ENCODE measurements around the gene MEIOB. TPM values are rescaled to one million over a fixed set of nuclear protein-coding genes. Genes with fewer than 3 reads are reported as not detected.

The MEIOB gene
- polyA plus RNA-seq, 3 donors = not detected

DNA sequence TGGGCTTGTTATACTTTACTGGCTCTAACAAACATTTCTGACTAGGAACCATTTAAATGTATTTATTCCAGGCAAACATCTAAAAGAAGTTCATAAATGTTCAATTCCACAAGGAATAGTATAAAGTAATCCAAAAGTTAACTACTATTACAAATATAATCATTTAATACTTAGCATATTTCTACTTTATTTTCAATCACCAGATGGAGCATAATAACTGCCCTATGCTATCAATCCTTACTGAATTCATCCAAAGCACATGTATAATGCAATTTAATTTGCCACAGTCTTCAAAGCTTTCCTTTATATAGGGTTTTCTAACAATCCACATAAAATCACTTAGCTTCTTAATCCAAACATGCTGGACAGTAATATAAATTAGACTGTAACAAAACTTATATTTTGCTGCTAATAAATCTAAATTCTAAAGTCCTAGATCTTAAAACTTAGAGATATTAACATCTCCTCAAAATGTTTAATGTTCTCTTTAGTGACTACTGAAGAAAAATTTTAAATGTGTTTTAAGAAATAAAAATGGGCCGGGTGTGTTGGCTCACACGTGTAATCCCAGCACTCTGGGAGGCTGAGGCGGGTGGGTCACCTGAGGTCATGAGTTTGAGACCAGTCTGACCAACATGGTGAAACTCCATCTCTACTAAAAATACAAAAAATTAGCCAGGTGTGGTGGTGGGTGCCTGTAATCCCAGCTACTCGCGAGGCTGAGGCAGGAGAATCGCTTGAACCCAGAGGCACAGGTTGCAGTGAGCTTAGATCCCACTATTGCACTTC lies 5.9 kb downstream of the MEIOB start:
- peaks cover 21 to 33% (median 30%) of the 10 kb centered on the region in 3 donors for H3K27me3 Mint-ChIP-seq (ENCODE audit: low read depth in 3 of 3)
- TF ChIP-seq, protein P1, sequence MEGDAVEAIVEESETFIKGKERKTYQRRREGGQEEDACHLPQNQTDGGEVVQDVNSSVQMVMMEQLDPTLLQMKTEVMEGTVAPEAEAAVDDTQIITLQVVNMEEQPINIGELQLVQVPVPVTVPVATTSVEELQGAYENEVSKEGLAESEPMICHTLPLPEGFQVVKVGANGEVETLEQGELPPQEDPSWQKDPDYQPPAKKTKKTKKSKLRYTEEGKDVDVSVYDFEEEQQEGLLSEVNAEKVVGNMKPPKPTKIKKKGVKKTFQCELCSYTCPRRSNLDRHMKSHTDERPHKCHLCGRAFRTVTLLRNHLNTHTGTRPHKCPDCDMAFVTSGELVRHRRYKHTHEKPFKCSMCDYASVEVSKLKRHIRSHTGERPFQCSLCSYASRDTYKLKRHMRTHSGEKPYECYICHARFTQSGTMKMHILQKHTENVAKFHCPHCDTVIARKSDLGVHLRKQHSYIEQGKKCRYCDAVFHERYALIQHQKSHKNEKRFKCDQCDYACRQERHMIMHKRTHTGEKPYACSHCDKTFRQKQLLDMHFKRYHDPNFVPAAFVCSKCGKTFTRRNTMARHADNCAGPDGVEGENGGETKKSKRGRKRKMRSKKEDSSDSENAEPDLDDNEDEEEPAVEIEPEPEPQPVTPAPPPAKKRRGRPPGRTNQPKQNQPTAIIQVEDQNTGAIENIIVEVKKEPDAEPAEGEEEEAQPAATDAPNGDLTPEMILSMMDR (IDR thresholded peaks at IDR 0.05) = no peak
- Histone ChIP-seq H2AFZ (ENCODE audit: insufficient read depth, low read depth, low read length, poor library complexity, severe bottlenecking) (no peak overlapping the region), H3K4me2 (replicated peaks; ENCODE audit: extremely low read depth, low read length, poor library complexity, severe bottlenecking) (no peak overlapping the region), H3K36me3 (replicated peaks in 1 of 2; ENCODE audit: control insufficient read depth in 1 of 2, insufficient read depth in 2 of 2, low read length in 2 of 2) (no peaks in the 10 kb centered on the region), H3K27ac (ENCODE audit: low read depth in 1 of 2, low read length in 2 of 2) (no peak overlapping the region), H4K20me1 (ENCODE audit: insufficient read depth, low read length) (no peaks in the 10 kb centered on the region), H3K4me1 (ENCODE audit: control insufficient read depth in 1 of 2, insufficient read depth in 2 of 2, low read length in 2 of 2) (no peaks in the 10 kb centered on the region), H3K27me3 (ENCODE audit: control insufficient read depth in 2 of 2, insufficient read depth in 2 of 2, low read length in 2 of 2) (peaks cover 8 to 21% of the 10 kb centered on the region in 2 donors), H3K4me3 (replicated peaks in 1 of 3; ENCODE audit: low read depth in 2 of 3, low read length in 3 of 3) (no peak overlapping the region), H3K9ac (ENCODE audit: insufficient read depth, low read length, poor library complexity, severe bottlenecking) (no peak overlapping the region), H3K9me3 (replicated peaks in 1 of 2; ENCODE audit: control insufficient read depth in 1 of 2, insufficient read depth in 1 of 2, low read length in 2 of 2) (no peaks in the 10 kb centered on the region), H3K79me2 (ENCODE audit: insufficient read depth, low read length) (no peaks in the 10 kb centered on the region)
- intact Hi-C loops (cut with micrococcal nuclease) = loop anchor here in 1 of 2 donors (2.0 kb wide), 1 partner anchor 63 kb away; no protein-coding TSS in a partner anchor
- no peaks in the 10 kb centered on the region for H3K4me1 Mint-ChIP-seq
- no peak for DNase-seq
- H3K27ac Mint-ChIP-seq = no peak overlapping the region
- peaks cover 0 to 4% (median 0%) of the 10 kb centered on the region in 7 donors for H3K9me3 Mint-ChIP-seq
- peak overlapping the region in 1 of 2 donors; percentile 35 for H3K4me3 Mint-ChIP-seq
- no CpG with 5 or more reads among the region's 6 CpGs for WGBS (ENCODE audit: insufficient coverage)
- no peaks in the 10 kb centered on the region for H3K36me3 Mint-ChIP-seq

DNA sequence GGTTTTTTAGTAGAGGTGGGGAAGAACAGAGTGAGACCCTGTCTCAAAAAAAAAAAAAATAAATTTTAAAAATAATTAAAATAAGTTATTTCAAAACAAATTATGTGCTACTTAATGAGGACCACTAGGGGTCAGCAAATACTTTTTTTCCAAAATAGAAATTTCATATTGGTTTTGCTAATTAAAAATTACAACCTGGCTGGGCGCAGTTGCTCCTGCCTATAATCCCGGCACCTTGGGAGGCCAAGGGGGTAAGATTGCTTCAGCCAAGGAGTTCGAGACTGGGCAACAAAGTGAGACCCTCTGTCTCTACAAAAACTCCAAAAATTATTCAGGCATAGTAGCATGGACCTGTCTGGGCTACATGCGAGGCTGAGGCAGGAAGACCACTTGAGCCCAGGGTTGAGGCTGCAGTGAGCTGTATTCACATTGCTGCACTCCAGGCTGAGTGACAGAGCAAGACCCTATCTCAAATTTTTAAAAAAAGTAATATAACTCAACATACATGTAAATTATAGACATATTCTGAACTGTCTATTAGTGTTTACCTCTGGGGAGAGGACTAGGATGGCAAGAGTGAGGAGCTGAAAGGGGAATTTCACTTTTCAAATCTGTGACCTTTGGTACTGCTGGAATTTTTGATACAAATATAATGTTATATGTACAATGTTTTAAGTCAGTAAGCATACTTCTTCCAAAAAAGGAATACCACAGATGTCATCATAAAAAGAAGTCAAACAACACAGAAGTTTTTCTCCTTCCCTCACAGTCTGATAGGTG lies 8.1 kb downstream of the MEIOB start:
- no peak overlapping the region for H3K4me2 ChIP-seq (replicated peaks; ENCODE audit: extremely low read depth, low read length, poor library complexity, severe bottlenecking)
- H3K27me3 Mint-ChIP-seq (ENCODE audit: low read depth in 3 of 3) = peaks cover 40 to 55% (median 44%) of the 10 kb centered on the region in 3 donors
- no peaks in the 10 kb centered on the region for H3K4me1 ChIP-seq (ENCODE audit: control insufficient read depth in 1 of 2, insufficient read depth in 2 of 2, low read length in 2 of 2)
- TF ChIP-seq, protein P1 (IDR thresholded peaks at IDR 0.05) = peak; percentile 73
- H3K36me3 Mint-ChIP-seq = no peaks in the 10 kb centered on the region
- H3K79me2 ChIP-seq (ENCODE audit: insufficient read depth, low read length) = no peaks in the 10 kb centered on the region
- intact Hi-C loops (cut with micrococcal nuclease) = loop anchor here in 1 of 2 donors (2.0 to 5.0 kb wide), 2 partner anchors 65 to 288 kb away; no protein-coding TSS in a partner anchor
- no peak overlapping the region for H3K9ac ChIP-seq (ENCODE audit: insufficient read depth, low read length, poor library complexity, severe bottlenecking)
- no peak overlapping the region for H3K27ac Mint-ChIP-seq
- H3K4me3 ChIP-seq (replicated peaks in 1 of 3; ENCODE audit: low read depth in 2 of 3, low read length in 3 of 3) = no peak overlapping the region
- peaks cover 16 to 40% of the 10 kb centered on the region in 2 donors for H3K27me3 ChIP-seq (ENCODE audit: control insufficient read depth in 2 of 2, insufficient read depth in 2 of 2, low read length in 2 of 2)
- H2AFZ ChIP-seq (ENCODE audit: insufficient read depth, low read depth, low read length, poor library complexity, severe bottlenecking) = no peak overlapping the region
- no CpG with 5 or more reads among the region's 4 CpGs for WGBS (ENCODE audit: insufficient coverage)
- no peak overlapping the region for H3K27ac ChIP-seq (ENCODE audit: low read depth in 1 of 2, low read length in 2 of 2)
- H3K4me1 Mint-ChIP-seq = no peaks in the 10 kb centered on the region
- H3K36me3 ChIP-seq (replicated peaks in 1 of 2; ENCODE audit: control insufficient read depth in 1 of 2, insufficient read depth in 2 of 2, low read length in 2 of 2) = no peaks in the 10 kb centered on the region
- no peaks in the 10 kb centered on the region for H4K20me1 ChIP-seq (ENCODE audit: insufficient read depth, low read length)
- no peaks in the 10 kb centered on the region for H3K9me3 ChIP-seq (replicated peaks in 1 of 2; ENCODE audit: control insufficient read depth in 1 of 2, insufficient read depth in 1 of 2, low read length in 2 of 2)
- peak; percentile 12 to 32 (median 21) for DNase-seq
- H3K9me3 Mint-ChIP-seq = peaks cover 0 to 4% (median 0%) of the 10 kb centered on the region in 7 donors
- no peak overlapping the region for H3K4me3 Mint-ChIP-seq

Measured in CD14-positive monocyte (primary cell).